ENCODE data around the gene FER. TPM values are rescaled to one million over a fixed set of nuclear protein-coding genes. Genes with fewer than 3 reads are reported as not detected.

Gene FER
- total RNA-seq, 1 donor from 2014 or later: 30.7 TPM

DNA sequence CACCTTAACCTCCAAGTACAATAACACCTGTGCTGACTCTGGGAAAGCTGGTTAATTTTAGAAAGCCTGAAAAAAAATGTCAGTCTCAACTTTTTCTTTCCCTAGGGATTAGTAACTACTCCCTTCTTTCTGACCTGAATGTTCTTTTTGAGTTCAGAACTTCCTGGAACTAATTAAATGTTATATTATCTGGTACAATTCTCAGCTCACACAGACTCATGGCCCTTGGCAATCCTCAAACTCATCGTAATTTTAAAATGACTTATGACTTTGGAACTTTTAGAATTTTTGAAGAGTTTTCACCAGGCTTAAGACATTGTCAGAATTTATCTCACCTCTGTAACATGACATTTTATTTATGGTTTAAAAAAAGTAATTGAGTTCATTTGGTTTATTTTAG, 315.0 kb downstream of the FER start:
- Mint-ChIP-seq H3K4me1 (ENCODE audit: unreplicated experiment) (no peaks in the 10 kb centered on the region), H3K36me3 (ENCODE audit: low read depth, unreplicated experiment) (peaks cover 3% of the 10 kb centered on the region), H3K9me3 (ENCODE audit: unreplicated experiment) (no peaks in the 10 kb centered on the region), H3K27ac (ENCODE audit: unreplicated experiment) (no peak overlapping the region), H3K27me3 (ENCODE audit: unreplicated experiment) (no peaks in the 10 kb centered on the region), H3K4me3 (ENCODE audit: unreplicated experiment) (no peak overlapping the region)
- no peak for TF ChIP-seq CTCF (IDR thresholded peaks at IDR 0.05; ENCODE audit: unreplicated experiment)
- DNase-seq (ENCODE audit: low spot score): no peak

- peaks cover 3% of the 10 kb centered on the region for H3K36me3 Mint-ChIP-seq (ENCODE audit: low read depth, unreplicated experiment)
- DNase-seq (ENCODE audit: low spot score): no peak
- no peaks in the 10 kb centered on the region for H3K27me3 Mint-ChIP-seq (ENCODE audit: unreplicated experiment)
- no peaks in the 10 kb centered on the region for H3K4me1 Mint-ChIP-seq (ENCODE audit: unreplicated experiment)
- TF ChIP-seq CTCF (IDR thresholded peaks at IDR 0.05; ENCODE audit: unreplicated experiment): no peak
- no peak overlapping the region for H3K4me3 Mint-ChIP-seq (ENCODE audit: unreplicated experiment)
- no peaks in the 10 kb centered on the region for H3K9me3 Mint-ChIP-seq (ENCODE audit: unreplicated experiment)
- no peak overlapping the region for H3K27ac Mint-ChIP-seq (ENCODE audit: unreplicated experiment)
Measured at GRCh38 chr5:109063223-109063622, 315.5 kb downstream of the FER start.

DNA sequence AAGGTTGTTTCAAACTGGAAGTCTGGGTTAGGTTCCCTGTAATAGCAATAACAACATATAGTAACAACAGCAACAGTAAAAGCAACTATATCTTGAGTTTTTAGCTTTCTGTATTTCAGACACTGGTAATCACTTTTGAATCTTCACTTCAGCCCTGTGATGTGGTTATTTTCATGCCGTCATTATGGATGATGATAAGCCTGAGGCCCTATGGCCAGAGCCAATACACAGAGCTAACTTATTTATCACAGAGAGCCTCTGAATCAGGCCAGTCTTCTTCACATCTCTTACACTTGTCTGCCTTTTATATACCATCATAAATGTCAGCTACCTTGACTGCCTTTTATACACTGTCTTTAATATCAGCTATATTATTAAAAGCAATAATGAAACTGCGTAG, 329.0 kb downstream of the FER start:
- Mint-ChIP-seq H3K27ac (ENCODE audit: unreplicated experiment) (no peak overlapping the region), H3K9me3 (ENCODE audit: unreplicated experiment) (no peaks in the 10 kb centered on the region), H3K4me1 (ENCODE audit: unreplicated experiment) (no peaks in the 10 kb centered on the region), H3K36me3 (ENCODE audit: low read depth, unreplicated experiment) (no peaks in the 10 kb centered on the region), H3K4me3 (ENCODE audit: unreplicated experiment) (no peak overlapping the region), H3K27me3 (ENCODE audit: unreplicated experiment) (no peaks in the 10 kb centered on the region)
- no peak for TF ChIP-seq CTCF (IDR thresholded peaks at IDR 0.05; ENCODE audit: unreplicated experiment)
- DNase-seq (ENCODE audit: low spot score): no peak

DNA sequence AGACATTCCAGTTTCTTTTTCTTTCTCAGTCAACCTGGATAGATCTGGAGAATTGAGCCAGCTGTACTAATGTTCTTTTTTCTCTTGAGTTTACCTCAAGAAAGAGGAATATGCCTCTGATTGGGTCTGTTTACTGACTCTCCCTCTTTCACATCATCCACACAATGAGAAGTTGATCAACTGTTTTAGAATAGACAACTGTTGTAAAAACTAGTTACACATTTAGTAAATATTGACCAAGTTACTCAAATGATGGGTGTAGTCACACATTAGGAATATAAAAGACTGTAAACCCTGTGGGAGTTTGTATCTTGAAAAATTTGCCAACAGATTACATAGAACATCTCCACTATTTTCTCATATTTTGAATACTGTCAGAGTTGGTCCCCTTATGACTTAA, 330.8 kb downstream of the FER start:
- no peaks in the 10 kb centered on the region for H3K27me3 Mint-ChIP-seq (ENCODE audit: unreplicated experiment)
- H3K4me1 Mint-ChIP-seq (ENCODE audit: unreplicated experiment): no peaks in the 10 kb centered on the region
- H3K9me3 Mint-ChIP-seq (ENCODE audit: unreplicated experiment): no peaks in the 10 kb centered on the region
- TF ChIP-seq CTCF (IDR thresholded peaks at IDR 0.05; ENCODE audit: unreplicated experiment): no peak
- H3K36me3 Mint-ChIP-seq (ENCODE audit: low read depth, unreplicated experiment): no peaks in the 10 kb centered on the region
- no peak for DNase-seq (ENCODE audit: low spot score)
- no peak overlapping the region for H3K4me3 Mint-ChIP-seq (ENCODE audit: unreplicated experiment)
- no peak overlapping the region for H3K27ac Mint-ChIP-seq (ENCODE audit: unreplicated experiment)

DNA sequence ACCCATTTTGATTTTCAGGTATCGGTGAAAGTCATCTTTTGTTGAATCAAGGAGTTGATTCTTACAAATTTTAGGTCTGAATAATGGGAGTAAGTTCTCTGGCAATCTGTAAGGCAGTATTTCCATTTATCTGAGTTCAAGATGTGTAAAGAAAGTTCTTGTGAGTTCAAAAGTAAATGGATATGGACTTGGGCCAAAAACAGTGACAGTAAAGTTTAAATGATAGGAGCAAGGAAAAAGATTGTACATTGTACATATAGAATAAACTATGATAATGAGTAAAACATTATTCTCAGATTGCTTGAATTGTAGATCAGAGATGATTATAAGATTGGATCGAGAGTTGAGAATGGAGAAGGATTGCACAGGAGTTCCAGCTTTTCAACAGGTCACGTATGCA, 332.8 kb downstream of the FER start:
- H3K4me1 Mint-ChIP-seq (ENCODE audit: unreplicated experiment): no peaks in the 10 kb centered on the region
- H3K27me3 Mint-ChIP-seq (ENCODE audit: unreplicated experiment): no peaks in the 10 kb centered on the region
- no peaks in the 10 kb centered on the region for H3K36me3 Mint-ChIP-seq (ENCODE audit: low read depth, unreplicated experiment)
- H3K9me3 Mint-ChIP-seq (ENCODE audit: unreplicated experiment): no peaks in the 10 kb centered on the region
- no peak for DNase-seq (ENCODE audit: low spot score)
- TF ChIP-seq CTCF (IDR thresholded peaks at IDR 0.05; ENCODE audit: unreplicated experiment): no peak
- H3K27ac Mint-ChIP-seq (ENCODE audit: unreplicated experiment): no peak overlapping the region
- no peak overlapping the region for H3K4me3 Mint-ChIP-seq (ENCODE audit: unreplicated experiment)
